Prostate gland (tissue), 2 donors: Measurements from ENCODE around the gene CABLES2. TPM values are rescaled to one million over a fixed set of nuclear protein-coding genes. Genes with fewer than 3 reads are reported as not detected.

Experiments
- DNase-seq: peaks from one replicate; pipeline ENCODE4 v3.0.0-alpha.2; 2019; ENCODE audit warnings: low spot score
- H3K27ac ChIP-seq, 2 donors: fragments of 200-600 bp; sonication (generic); 2 replicates each; pipeline ENCODE4 v1.5.1; 2017 to 2019
- H3K27me3 ChIP-seq: fragments of 200-600 bp; sonication (generic); replicated peaks from 2 replicates; pipeline ENCODE4 v1.5.1; 2019; ENCODE audit not compliant: insufficient read depth
- H3K36me3 ChIP-seq, 2 donors: fragments of 200-600 bp; sonication (generic); 1 replicate in 1 of 2; 2 replicates in 1 of 2; pipeline versions ENCODE4 v1.5.1 to v1.8.1; 2017 to 2019
- H3K4me1 ChIP-seq: fragments of 200-600 bp; sonication (generic); replicated peaks from 2 replicates; pipeline ENCODE4 v1.5.1; 2019
- H3K4me3 ChIP-seq, 2 donors: fragments of 200-600 bp; sonication (generic); 2 replicates each; pipeline ENCODE4 v1.5.1; 2017 to 2019
- H3K9me3 ChIP-seq: fragments of 200-600 bp; sonication (generic); 2 replicates; pipeline ENCODE4 v1.5.1; 2017
- POLR2A ChIP-seq: fragments of 450-650 bp; IDR thresholded peaks from one replicate; pipeline ENCODE4 v1.6.1; 2016; ENCODE audit warnings: antibody characterized with exemption, mild to moderate bottlenecking
- POLR2AphosphoS5 ChIP-seq: sonication (generic); formaldehyde crosslinking; IDR thresholded peaks from one replicate; pipeline ENCODE4 v1.6.1; 2017; ENCODE audit warnings: antibody characterized with exemption
- WGBS: methylation state at CpG from one replicate; pipeline ENCODE4 v1.1.5; 2018; 5-methylcytosine and 5-hydroxymethylcytosine counted together
- intact Hi-C: fragments of 100-400 bp; cut with DNase I; formaldehyde crosslinking; loops from one replicate; pipeline ENCODE4 v1.14.2; 2022
- total RNA-seq, 2 donors: library from RNA; depleted of rRNA; stranded (reverse); fragments of >200 nt; gene quantifications; one replicate each; pipeline ENCODE4 v1.1.0, GENCODE V29; 2016
- TF ChIP-seq, protein P1 (sequence below), 4 experiments: fragments of 200-600 bp in 2 of 4; fragments of 450-650 bp in 2 of 4; sonication (generic) in 2 of 4; IDR thresholded peaks; 1 replicate in 3 of 4; 2 replicates in 1 of 4; pipeline ENCODE4 v1.5.1; 2016 to 2019; ENCODE audit warnings: antibody characterized with exemption in 4 of 4, mild to moderate bottlenecking in 2 of 4, moderate library complexity in 2 of 4

CABLES2 gene
- total RNA-seq, 2 donors from 2014 or later = 4.1 to 31.3 TPM

DNA sequence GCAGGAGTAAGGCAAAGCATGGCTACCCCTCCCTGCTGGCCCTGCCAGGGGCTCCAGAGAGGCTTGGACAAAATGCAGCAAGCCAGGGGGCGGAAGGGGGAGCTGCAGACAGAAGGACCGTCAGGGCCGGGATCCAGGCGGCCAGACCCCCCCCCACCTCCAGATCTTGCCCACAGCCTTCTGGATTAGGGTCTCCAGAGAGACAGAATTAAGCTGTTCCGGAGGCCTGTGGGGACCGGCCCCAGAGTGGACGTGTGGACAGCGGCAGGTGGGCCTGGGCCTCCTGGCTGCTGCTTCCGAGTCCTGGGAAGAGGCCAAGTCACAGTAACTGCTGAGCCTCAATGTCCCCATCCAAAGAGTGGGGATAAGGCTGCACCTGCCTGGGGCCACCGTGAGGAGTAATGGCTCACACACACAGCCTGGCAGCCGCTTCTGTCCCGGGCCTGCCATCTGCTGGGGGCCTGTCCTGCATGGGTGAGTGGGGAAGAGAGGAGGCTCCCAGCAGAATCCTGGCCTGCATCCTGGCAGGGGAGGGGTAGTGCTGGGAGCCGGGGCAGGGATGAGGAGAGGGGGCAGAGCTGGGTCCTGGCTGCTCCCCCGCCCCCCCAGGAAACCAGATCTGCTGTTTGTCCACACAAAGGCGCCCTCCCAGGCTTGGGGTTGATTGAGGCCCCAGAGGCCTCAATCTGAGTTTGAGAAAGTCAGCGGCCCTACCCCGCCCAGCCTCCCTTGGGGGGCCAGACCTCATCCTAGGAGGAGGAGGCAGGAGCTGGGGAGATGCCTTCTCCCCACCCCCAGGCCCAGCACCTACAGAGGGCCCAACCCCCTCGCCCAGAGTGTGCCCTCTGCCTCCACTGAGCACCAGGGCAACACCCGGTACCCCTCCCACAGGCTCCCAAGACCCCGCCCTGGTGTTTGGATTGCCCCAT is 43.8 kb downstream of the CABLES2 start:
- 50% methylated on average over 20 of the region's 20 CpGs for WGBS
- H3K27me3 ChIP-seq = no peaks in the 10 kb centered on the region
- H3K9me3 ChIP-seq = no peaks in the 10 kb centered on the region
- DNase-seq = peak; percentile 8
- no peak overlapping the region for H3K4me3 ChIP-seq
- H3K27ac ChIP-seq = peak overlapping the region; percentile 91 to 92
- H3K4me1 ChIP-seq = peaks cover 45% of the 10 kb centered on the region
- TF ChIP-seq, protein P1, sequence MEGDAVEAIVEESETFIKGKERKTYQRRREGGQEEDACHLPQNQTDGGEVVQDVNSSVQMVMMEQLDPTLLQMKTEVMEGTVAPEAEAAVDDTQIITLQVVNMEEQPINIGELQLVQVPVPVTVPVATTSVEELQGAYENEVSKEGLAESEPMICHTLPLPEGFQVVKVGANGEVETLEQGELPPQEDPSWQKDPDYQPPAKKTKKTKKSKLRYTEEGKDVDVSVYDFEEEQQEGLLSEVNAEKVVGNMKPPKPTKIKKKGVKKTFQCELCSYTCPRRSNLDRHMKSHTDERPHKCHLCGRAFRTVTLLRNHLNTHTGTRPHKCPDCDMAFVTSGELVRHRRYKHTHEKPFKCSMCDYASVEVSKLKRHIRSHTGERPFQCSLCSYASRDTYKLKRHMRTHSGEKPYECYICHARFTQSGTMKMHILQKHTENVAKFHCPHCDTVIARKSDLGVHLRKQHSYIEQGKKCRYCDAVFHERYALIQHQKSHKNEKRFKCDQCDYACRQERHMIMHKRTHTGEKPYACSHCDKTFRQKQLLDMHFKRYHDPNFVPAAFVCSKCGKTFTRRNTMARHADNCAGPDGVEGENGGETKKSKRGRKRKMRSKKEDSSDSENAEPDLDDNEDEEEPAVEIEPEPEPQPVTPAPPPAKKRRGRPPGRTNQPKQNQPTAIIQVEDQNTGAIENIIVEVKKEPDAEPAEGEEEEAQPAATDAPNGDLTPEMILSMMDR (IDR thresholded peaks at IDR 0.05) = no peak
- no peak for TF ChIP-seq POLR2A
- no peak for TF ChIP-seq POLR2AphosphoS5
- H3K36me3 ChIP-seq = no peaks in the 10 kb centered on the region
- intact Hi-C loops = no loop called here

DNA sequence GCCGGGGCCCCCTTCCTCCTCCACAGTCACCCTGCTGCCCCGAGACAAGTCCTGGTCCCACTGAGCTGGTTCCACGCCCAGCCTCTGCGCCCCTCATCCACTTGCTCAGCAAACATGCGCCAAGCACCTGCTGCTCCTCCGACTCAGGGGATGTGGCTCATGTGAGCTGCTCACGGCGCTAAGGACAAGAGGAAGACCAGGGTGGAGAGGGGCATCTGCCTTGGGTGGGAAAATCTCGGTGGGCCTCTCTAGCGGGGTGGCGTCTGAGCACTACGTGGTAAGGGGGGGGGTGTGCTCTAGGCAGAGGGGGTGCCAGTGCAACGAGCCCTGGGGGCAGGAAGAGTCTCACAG is 44.5 kb downstream of the CABLES2 start:
- TF ChIP-seq POLR2AphosphoS5 (no peak), POLR2A (no peak)
- TF ChIP-seq, protein P1 (IDR thresholded peaks at IDR 0.05) = no peak
- 56% methylated on average over 13 of the region's 13 CpGs for WGBS
- Histone ChIP-seq H3K4me3 (no peak overlapping the region), H3K27me3 (no peaks in the 10 kb centered on the region), H3K4me1 (peaks cover 39% of the 10 kb centered on the region), H3K36me3 (no peaks in the 10 kb centered on the region), H3K9me3 (no peaks in the 10 kb centered on the region), H3K27ac (peak overlapping the region; percentile 91 to 92)
- intact Hi-C loops = no loop called here
- DNase-seq = no peak

DNA sequence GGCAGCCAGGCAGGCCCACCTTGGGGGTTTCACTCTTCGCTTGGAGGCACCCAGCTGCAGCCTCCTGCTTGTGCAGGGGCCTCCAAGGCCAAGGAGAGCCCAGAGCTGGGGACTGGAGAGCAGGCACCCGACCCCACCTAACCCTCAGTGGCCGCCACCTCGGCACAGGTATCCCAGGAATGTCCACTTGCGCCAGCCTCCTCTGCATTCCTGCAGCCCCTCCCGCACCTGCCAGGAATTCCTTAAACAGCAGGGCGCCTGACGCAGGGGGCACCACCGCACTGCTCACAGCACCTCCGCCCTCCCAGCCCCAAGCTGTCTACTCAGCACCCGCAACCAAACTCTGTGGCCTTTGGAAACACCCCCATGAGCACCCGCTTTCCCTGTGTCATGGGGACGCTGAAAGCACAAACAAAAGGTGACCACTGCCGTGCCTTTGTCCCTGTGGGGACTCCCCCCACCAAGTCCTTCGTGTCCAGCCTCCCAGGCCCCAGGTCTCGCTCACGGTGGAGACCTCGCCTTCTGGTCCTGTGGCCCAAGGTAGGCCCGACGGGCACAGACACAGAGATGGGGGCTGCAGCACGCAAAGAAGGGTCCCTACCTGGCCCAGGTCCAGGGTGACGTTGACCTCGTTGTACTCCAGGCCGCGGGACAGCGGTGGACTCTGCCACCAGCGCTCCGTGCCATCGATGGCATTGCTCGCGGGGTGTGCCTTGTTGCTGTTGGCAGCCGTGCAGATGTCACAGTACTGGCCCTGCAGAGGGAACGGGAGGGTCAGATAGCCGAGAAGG is 45.1 kb downstream of the CABLES2 start:
- Histone ChIP-seq H3K4me3 (no peak overlapping the region), H3K4me1 (peaks cover 42% of the 10 kb centered on the region), H3K27ac (peak overlapping the region; percentile 91 to 92), H3K9me3 (no peaks in the 10 kb centered on the region), H3K36me3 (no peaks in the 10 kb centered on the region), H3K27me3 (no peaks in the 10 kb centered on the region)
- DNase-seq = peak; percentile 26
- TF ChIP-seq, protein P1 (IDR thresholded peaks at IDR 0.05) = no peak
- TF ChIP-seq POLR2AphosphoS5 (no peak), POLR2A (no peak)
- intact Hi-C loops = no loop called here
- WGBS = 64% methylated on average over 32 of the region's 34 CpGs

DNA sequence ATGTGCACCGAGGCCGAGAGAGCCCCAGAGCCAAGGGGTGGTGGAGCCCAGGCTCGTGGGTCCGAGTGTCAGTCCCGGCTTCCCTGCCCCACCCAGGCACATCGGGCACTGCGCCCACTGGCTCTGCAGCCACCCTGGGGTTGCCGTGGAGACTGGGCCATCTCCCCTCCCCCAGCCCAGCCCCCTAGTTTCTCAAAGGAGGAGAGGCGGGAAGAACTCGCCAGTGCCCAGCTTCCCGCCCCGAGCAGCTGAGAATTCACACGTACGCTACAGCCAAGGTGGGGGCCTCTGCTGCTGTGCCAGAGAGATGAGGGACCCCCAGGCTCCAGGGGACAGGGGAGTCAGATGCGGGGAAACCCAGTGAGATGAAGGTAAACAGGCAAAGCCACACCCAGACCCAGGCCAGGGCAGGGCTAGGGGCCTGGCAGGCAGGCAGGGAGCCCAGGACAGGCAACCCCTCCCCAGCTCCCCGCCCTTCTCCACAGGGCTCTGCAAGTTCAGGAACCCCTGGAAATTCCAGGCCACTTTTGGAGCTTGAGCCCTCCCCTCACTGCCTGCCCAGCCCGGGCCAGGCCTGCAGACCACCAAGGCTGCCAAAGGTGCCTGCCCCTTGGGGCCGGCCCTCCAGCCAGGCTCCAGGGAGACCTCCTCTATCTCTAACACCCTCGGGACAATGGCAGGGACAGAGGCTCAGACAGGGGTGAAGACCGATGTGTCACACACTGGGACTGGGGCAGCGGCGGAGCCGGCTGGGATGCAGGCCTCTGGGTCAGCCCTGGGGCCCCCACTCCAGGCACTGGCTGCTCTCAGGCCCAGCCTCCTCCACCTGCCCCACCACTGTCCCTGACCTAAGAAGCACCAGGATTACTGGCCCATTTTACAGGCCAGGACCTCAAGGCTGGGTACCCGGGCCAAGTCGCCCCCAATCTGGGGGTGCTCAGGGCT is 46.0 kb downstream of the CABLES2 start:
- Histone ChIP-seq H3K36me3 (no peaks in the 10 kb centered on the region), H3K4me3 (no peak overlapping the region), H3K9me3 (no peaks in the 10 kb centered on the region), H3K27me3 (no peaks in the 10 kb centered on the region), H3K27ac (peak overlapping the region; percentile 91 to 92), H3K4me1 (peaks cover 51% of the 10 kb centered on the region)
- DNase-seq = no peak
- TF ChIP-seq POLR2A (no peak), POLR2AphosphoS5 (no peak)
- TF ChIP-seq, protein P1 (IDR thresholded peaks at IDR 0.05) = no peak
- WGBS = 35% methylated on average over 25 of the region's 25 CpGs
- intact Hi-C loops = no loop called here
